ENCODE measurements around the gene TMEM74B. TPM values are rescaled to one million over a fixed set of nuclear protein-coding genes. Genes with fewer than 3 reads are reported as not detected.
A peak's percentile ranks its signal among the peaks of the same experiment; 100 is the strongest.

Gene TMEM74B
- total RNA-seq, 1 experiment from 2014 or later: 4.9 TPM

DNA sequence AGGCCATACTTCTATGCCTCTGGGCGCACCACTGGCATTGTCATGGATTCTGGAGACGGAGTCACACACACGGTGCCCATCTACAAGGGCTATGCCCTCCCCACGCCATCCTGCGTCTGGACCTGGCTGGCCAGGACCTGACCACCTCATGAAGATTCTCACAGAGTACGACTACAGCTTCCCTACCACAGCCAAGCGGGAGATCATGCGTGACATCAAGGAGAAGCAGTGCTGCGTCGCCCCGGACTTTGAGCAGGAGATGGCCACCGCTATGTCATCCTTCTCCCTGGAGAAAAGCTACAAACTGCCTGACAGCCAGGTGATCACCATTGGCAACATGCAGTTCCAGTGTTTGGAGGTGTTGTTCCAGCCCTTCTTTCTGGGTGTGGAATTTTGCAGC, 23.8 kb downstream of the TMEM74B start:
- H3T11ph ChIP-seq (ENCODE audit: low read length): no peak overlapping the region
- no peak overlapping the region for H4K91ac ChIP-seq (ENCODE audit: insufficient read length, low read depth, low read length)
- no peaks in the 10 kb centered on the region for H3K23me2 ChIP-seq (ENCODE audit: insufficient read length, low read depth, low read length, poor library complexity, severe bottlenecking)
- DNase-seq: no peak
- H2BK12ac ChIP-seq (ENCODE audit: insufficient read length, low read depth, low read length): no peak overlapping the region
- H3K27me3 ChIP-seq (ENCODE audit: insufficient read depth, low read length): no peaks in the 10 kb centered on the region; the same call in 1 of the 2 replicates
- H3K79me1 ChIP-seq (ENCODE audit: insufficient read depth, low read depth, low read length, poor library complexity, severe bottlenecking): no peaks in the 10 kb centered on the region
- H3K9ac ChIP-seq (ENCODE audit: extremely low read depth, insufficient read length, low read length): no peak overlapping the region
- no peaks in the 10 kb centered on the region; the same call in 1 of the 2 replicates for H3K79me2 ChIP-seq (ENCODE audit: insufficient read depth, low read length)
- no peak overlapping the region for H2BK5ac ChIP-seq (ENCODE audit: insufficient read length, low read length)
- Mint-ChIP-seq H3K27ac (peak overlapping the region in 1 of 3 experiments; percentile 77; a peak in 1 of 7 replicates), H3K4me3 (no peak overlapping the region), H3K27me3 (ENCODE audit: low read depth) (no peaks in the 10 kb centered on the region), H3K36me3 (ENCODE audit: insufficient read depth in 1 of 3, low read depth in 3 of 3) (peaks cover 16 to 58% (median 49%) of the 10 kb centered on the region in 3 experiments; a peak in 6 of 7 replicates), H3K9me3 (no peaks in the 10 kb centered on the region), H3K4me1 (no peaks in the 10 kb centered on the region)
- H3K27ac ChIP-seq (ENCODE audit: insufficient read length, low read depth, low read length): no peak overlapping the region
- H2AK5ac ChIP-seq (ENCODE audit: insufficient read length, low read length): no peak overlapping the region
- TF ChIP-seq, protein P1, sequence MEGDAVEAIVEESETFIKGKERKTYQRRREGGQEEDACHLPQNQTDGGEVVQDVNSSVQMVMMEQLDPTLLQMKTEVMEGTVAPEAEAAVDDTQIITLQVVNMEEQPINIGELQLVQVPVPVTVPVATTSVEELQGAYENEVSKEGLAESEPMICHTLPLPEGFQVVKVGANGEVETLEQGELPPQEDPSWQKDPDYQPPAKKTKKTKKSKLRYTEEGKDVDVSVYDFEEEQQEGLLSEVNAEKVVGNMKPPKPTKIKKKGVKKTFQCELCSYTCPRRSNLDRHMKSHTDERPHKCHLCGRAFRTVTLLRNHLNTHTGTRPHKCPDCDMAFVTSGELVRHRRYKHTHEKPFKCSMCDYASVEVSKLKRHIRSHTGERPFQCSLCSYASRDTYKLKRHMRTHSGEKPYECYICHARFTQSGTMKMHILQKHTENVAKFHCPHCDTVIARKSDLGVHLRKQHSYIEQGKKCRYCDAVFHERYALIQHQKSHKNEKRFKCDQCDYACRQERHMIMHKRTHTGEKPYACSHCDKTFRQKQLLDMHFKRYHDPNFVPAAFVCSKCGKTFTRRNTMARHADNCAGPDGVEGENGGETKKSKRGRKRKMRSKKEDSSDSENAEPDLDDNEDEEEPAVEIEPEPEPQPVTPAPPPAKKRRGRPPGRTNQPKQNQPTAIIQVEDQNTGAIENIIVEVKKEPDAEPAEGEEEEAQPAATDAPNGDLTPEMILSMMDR (conservative IDR thresholded peaks at IDR 0.05): no peak
- H3K23ac ChIP-seq (ENCODE audit: insufficient read length, low read depth, low read length): no peak overlapping the region
- H4K20me1 ChIP-seq (ENCODE audit: control insufficient read depth, insufficient read depth, insufficient read length): no peaks in the 10 kb centered on the region
- no peak overlapping the region for H3K4me2 ChIP-seq (ENCODE audit: insufficient read depth, insufficient read length, low read length)
- H2BK120ac ChIP-seq (ENCODE audit: low read depth, low read length, poor library complexity, severe bottlenecking): no peak overlapping the region
- no peak overlapping the region for H3K14ac ChIP-seq (ENCODE audit: insufficient read depth, low read length)
- H3K56ac ChIP-seq (ENCODE audit: insufficient read length, low read depth, low read length): no peak overlapping the region
- H3K4ac ChIP-seq (ENCODE audit: low read depth, low read length): no peak overlapping the region
- H3K4me1 ChIP-seq (ENCODE audit: insufficient read depth, low read length): no peaks in the 10 kb centered on the region
- no peak overlapping the region for H4K8ac ChIP-seq (replicated peaks; ENCODE audit: insufficient read length, low read depth, low read length)
- no peaks in the 10 kb centered on the region for H3K9me3 ChIP-seq (ENCODE audit: control insufficient read depth, low read depth, low read length)
- H3K18ac ChIP-seq (ENCODE audit: insufficient read length, low read depth, low read length): no peak overlapping the region
- no CpG with 5 or more reads among the region's 12 CpGs for WGBS (ENCODE audit: extremely low coverage, insufficient read length, low lambda C conversion rate)
- H2AFZ ChIP-seq (ENCODE audit: low read length): no peak overlapping the region
- no peak overlapping the region for H4K5ac ChIP-seq (ENCODE audit: insufficient read length, low read depth, low read length)
- H2BK20ac ChIP-seq (ENCODE audit: low read depth, low read length, poor library complexity, severe bottlenecking): no peak overlapping the region
- H2BK15ac ChIP-seq (ENCODE audit: low read depth, low read length): no peak overlapping the region

Measured in H9 (cell line).